Measurements from ENCODE around the gene TOLLIP. TPM values are rescaled to one million over a fixed set of nuclear protein-coding genes. Genes with fewer than 3 reads are reported as not detected.

TOLLIP gene
- total RNA-seq, 1 experiment from 2014 or later: 53.4 TPM

GRCh38 chr11:1307163-1307870 is 2.1 kb downstream of the TOLLIP start:
- DNase-seq: no peak
- BruUV-seq (replicated peaks): no TSS peak
- Mint-ChIP-seq H3K9me3 (ENCODE audit: low read depth, unreplicated experiment) (peaks cover 4% of the 10 kb centered on the region), H3K27me3 (ENCODE audit: unreplicated experiment) (no peaks in the 10 kb centered on the region), H3K4me1 (ENCODE audit: low read depth, unreplicated experiment) (peaks cover 46% of the 10 kb centered on the region), H3K4me3 (ENCODE audit: low read depth, unreplicated experiment) (no peak overlapping the region), H3K36me3 (ENCODE audit: insufficient read depth, unreplicated experiment) (peaks cover 62% of the 10 kb centered on the region), H3K27ac (ENCODE audit: unreplicated experiment) (no peak overlapping the region)
- no peak for TF ChIP-seq CTCF (IDR thresholded peaks at IDR 0.05; ENCODE audit: unreplicated experiment)
- intact Hi-C loops (cut with micrococcal nuclease; ENCODE audit: unreplicated experiment): loop anchor here (10.0 kb wide), 1 partner anchor 207 kb away; no protein-coding TSS in a partner anchor
- CTCF ChIA-PET: no interaction called here

GRCh38 chr11:1306186-1307162 is 3.0 kb downstream of the TOLLIP start:
- H3K9me3 Mint-ChIP-seq (ENCODE audit: low read depth, unreplicated experiment): peaks cover 3% of the 10 kb centered on the region
- CTCF ChIA-PET: no interaction called here
- DNase-seq: no peak
- no peak for TF ChIP-seq CTCF (IDR thresholded peaks at IDR 0.05; ENCODE audit: unreplicated experiment)
- no peak overlapping the region for H3K27ac Mint-ChIP-seq (ENCODE audit: unreplicated experiment)
- H3K36me3 Mint-ChIP-seq (ENCODE audit: insufficient read depth, unreplicated experiment): peaks cover 60% of the 10 kb centered on the region
- H3K27me3 Mint-ChIP-seq (ENCODE audit: unreplicated experiment): no peaks in the 10 kb centered on the region
- H3K4me1 Mint-ChIP-seq (ENCODE audit: low read depth, unreplicated experiment): peaks cover 43% of the 10 kb centered on the region
- intact Hi-C loops (cut with micrococcal nuclease; ENCODE audit: unreplicated experiment): loop anchor here (10.0 kb wide), 1 partner anchor 208 kb away; no protein-coding TSS in a partner anchor
- no TSS peak for BruUV-seq (replicated peaks)
- H3K4me3 Mint-ChIP-seq (ENCODE audit: low read depth, unreplicated experiment): peak overlapping the region; percentile 32

DNA sequence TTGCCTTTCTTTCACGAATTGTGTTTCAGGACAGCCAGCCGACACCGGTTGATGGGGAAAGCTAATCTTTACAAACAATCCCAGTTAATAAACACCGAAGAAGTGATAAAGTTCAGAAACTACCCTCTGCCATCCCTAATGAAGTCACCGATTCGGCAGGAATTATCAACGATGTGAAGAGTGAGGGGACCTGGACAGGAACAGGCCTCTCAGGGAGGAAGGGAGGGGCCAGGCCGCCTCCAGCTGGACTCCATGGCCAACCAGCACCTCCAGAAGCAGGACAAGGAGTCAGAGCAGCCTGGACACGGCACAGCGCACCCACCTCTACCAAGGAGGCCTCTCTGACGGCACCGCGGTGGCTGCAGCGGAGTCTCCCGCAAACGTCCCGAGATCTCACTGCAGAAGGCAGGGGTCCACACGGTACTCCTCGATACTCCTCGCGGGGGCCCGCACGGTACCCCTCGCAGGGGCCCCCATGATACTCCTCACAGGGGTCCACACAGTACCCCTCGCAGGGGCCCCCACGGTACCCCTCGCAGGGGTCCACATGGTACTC is 3.9 kb downstream of the TOLLIP start:
- BruUV-seq (replicated peaks): no TSS peak
- CTCF ChIA-PET: no interaction called here
- Mint-ChIP-seq H3K4me1 (ENCODE audit: low read depth, unreplicated experiment) (peaks cover 34% of the 10 kb centered on the region), H3K4me3 (ENCODE audit: low read depth, unreplicated experiment) (peak overlapping the region; percentile 32), H3K36me3 (ENCODE audit: insufficient read depth, unreplicated experiment) (peaks cover 52% of the 10 kb centered on the region), H3K27ac (ENCODE audit: unreplicated experiment) (no peak overlapping the region), H3K9me3 (ENCODE audit: low read depth, unreplicated experiment) (no peaks in the 10 kb centered on the region), H3K27me3 (ENCODE audit: unreplicated experiment) (no peaks in the 10 kb centered on the region)
- intact Hi-C loops (cut with micrococcal nuclease; ENCODE audit: unreplicated experiment): loop anchor here (10.0 kb wide), 1 partner anchor 209 kb away; no protein-coding TSS in a partner anchor
- TF ChIP-seq CTCF (IDR thresholded peaks at IDR 0.05; ENCODE audit: unreplicated experiment): no peak
- DNase-seq: no peak

- CTCF ChIA-PET: no interaction called here
- BruUV-seq (replicated peaks): no TSS peak
- H3K27ac Mint-ChIP-seq (ENCODE audit: unreplicated experiment): no peak overlapping the region
- TF ChIP-seq CTCF (IDR thresholded peaks at IDR 0.05; ENCODE audit: unreplicated experiment): no peak
- peak overlapping the region; percentile 56 for H3K4me3 Mint-ChIP-seq (ENCODE audit: low read depth, unreplicated experiment)
- H3K27me3 Mint-ChIP-seq (ENCODE audit: unreplicated experiment): no peaks in the 10 kb centered on the region
- peaks cover 30% of the 10 kb centered on the region for H3K4me1 Mint-ChIP-seq (ENCODE audit: low read depth, unreplicated experiment)
- H3K36me3 Mint-ChIP-seq (ENCODE audit: insufficient read depth, unreplicated experiment): peaks cover 47% of the 10 kb centered on the region
- H3K9me3 Mint-ChIP-seq (ENCODE audit: low read depth, unreplicated experiment): no peaks in the 10 kb centered on the region
- intact Hi-C loops (cut with micrococcal nuclease; ENCODE audit: unreplicated experiment): loop anchor here (10.0 kb wide), 1 partner anchor 210 kb away; no protein-coding TSS in a partner anchor
- DNase-seq: no peak
Measured at GRCh38 chr11:1305063-1305495, 4.4 kb downstream of the TOLLIP start.
